ENCODE measurements around the gene CAV3.

GRCh38 chr3:8767256-8767666 lies 33.7 kb downstream of the CAV3 start:
- TF ChIP-seq CTCF (tag by site-specific recombination; IDR thresholded peaks at IDR 0.05) (no peak), ZNF311 (tag by site-specific recombination; IDR thresholded peaks at IDR 0.05; ENCODE audit: borderline replicate concordance) (no peak), ZSCAN18 (tag by site-specific recombination; IDR thresholded peaks at IDR 0.05) (no peak), BCL6B (tag by site-specific recombination; IDR thresholded peaks at IDR 0.05) (no peak)
